ENCODE measurements around the gene PDE9A.

DNA sequence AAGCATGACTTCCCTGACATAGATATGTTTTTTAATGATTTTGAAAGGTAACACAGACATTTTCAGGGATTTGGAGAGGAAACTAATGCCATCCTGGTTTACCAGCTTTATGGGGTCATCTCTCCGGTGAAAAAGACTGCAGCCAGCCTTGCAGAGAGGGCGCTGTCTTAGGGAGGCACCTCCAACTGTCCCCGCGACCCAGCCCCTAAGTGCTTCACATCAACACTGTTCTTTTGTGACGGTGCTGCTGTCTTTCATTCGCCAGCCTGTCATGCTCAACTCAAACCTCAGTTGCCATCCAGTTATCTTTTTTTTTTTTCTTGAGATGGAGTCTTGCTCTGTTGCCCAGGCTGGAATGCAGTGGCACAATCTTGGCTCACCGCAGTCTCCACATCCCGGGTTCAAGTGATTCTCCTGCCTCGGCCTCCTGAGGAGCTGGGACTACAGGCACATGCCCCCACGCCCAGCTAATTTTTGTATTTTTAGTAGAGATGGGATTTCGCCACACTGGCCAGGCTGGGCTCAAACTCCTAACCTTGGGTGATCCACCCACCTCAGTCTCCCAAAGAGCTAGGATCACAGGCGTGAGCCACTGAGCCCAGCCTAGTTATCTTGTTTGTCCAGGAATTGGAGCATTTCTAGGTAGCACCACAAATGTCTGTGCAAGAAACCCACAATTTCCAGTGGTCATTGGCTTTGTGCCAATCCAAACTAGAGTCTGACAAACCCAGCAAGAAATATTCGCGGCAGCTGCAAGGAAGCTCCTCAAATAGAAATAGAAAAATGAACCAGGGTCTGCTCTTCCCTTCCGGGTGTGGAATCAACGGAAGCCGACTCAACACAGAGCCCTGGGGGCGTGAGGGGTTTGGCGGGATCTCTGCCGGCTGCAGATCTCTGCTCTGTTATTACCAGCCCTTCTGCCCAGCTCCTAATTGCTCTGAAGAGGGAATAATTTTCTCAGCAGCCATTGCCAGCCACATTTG lies 24.2 kb downstream of the PDE9A start:
- TF ChIP-seq POLR2A (IDR thresholded peaks at IDR 0.05) = no peak
- TF ChIP-seq, protein P1, sequence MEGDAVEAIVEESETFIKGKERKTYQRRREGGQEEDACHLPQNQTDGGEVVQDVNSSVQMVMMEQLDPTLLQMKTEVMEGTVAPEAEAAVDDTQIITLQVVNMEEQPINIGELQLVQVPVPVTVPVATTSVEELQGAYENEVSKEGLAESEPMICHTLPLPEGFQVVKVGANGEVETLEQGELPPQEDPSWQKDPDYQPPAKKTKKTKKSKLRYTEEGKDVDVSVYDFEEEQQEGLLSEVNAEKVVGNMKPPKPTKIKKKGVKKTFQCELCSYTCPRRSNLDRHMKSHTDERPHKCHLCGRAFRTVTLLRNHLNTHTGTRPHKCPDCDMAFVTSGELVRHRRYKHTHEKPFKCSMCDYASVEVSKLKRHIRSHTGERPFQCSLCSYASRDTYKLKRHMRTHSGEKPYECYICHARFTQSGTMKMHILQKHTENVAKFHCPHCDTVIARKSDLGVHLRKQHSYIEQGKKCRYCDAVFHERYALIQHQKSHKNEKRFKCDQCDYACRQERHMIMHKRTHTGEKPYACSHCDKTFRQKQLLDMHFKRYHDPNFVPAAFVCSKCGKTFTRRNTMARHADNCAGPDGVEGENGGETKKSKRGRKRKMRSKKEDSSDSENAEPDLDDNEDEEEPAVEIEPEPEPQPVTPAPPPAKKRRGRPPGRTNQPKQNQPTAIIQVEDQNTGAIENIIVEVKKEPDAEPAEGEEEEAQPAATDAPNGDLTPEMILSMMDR (IDR thresholded peaks at IDR 0.05) = no peak
